ENCODE measurements around the gene PPP1R9B. TPM values are rescaled to one million over a fixed set of nuclear protein-coding genes. Genes with fewer than 3 reads are reported as not detected.

Gene PPP1R9B
- total RNA-seq, 4 donors from 2014 or later, result 14.0 to 29.2 (median 20.0) TPM

DNA sequence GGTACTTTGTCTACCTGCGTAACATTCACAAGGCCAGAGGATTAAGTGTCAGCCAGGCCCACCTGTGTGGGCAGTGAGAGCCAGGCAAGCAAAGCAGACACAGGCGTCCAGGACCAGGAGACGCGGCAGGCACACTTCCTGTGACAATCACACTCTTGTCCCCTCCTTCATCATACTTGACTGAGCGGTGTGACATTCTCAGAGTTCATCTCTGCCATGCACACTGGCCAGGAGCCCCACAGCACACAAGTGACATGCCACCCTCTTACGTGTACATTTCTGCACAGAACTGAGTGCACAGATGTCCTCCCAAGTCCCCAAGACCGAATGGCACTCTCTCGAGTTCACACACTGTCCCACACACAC, 8.7 kb downstream of the PPP1R9B start:
- TF ChIP-seq, protein P1, sequence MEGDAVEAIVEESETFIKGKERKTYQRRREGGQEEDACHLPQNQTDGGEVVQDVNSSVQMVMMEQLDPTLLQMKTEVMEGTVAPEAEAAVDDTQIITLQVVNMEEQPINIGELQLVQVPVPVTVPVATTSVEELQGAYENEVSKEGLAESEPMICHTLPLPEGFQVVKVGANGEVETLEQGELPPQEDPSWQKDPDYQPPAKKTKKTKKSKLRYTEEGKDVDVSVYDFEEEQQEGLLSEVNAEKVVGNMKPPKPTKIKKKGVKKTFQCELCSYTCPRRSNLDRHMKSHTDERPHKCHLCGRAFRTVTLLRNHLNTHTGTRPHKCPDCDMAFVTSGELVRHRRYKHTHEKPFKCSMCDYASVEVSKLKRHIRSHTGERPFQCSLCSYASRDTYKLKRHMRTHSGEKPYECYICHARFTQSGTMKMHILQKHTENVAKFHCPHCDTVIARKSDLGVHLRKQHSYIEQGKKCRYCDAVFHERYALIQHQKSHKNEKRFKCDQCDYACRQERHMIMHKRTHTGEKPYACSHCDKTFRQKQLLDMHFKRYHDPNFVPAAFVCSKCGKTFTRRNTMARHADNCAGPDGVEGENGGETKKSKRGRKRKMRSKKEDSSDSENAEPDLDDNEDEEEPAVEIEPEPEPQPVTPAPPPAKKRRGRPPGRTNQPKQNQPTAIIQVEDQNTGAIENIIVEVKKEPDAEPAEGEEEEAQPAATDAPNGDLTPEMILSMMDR (IDR thresholded peaks at IDR 0.05; ENCODE audit: low read depth), result no peak

GRCh38 chr17:50141026-50141744, 9.3 kb downstream of the PPP1R9B start:
- TF ChIP-seq, protein P1 (IDR thresholded peaks at IDR 0.05; ENCODE audit: low read depth), result no peak

DNA sequence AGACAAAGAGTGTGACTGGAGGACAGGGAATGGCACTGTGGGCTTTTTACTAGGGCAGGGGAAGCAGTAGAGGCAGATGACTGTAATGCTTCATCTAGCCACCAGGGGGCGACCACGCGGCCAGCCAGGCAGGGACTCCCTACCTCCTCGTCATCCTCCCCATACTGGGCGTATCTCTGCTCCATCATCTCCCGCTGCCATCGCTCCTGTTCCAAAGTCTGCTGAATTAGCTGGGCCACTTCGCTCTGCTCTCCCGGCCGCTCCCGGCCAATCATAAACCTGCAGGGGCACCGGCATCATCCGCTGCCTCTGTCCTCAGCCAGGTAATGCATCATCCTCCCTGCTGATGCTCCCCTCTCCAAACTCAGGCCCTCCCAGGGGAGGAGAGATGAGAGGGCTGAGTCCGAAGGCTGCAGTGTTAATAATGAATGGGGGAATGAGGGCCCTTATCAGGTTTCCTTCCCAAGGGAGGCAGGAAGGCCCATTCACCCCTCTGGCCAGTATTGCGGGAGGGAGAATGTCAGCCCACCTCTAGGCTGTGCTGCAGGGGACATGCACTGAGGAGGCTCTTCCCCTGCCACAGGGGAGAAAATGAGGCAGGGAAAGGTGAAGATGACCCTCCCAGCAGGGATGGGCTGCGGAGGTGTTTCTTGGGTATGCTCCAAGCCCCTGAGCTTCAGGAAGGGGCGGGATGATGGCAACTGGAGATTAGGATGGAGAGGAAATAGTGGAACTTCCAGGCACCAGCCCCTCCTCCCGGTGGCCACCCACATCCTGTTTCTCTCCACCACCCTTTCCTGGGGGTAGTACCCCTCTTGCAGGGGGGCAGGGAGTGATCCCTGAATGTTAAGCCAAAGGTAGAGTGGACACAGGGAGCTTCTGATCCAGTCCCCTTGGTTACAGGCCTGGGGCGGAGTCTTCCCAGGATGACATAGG, 10.3 kb downstream of the PPP1R9B start:
- TF ChIP-seq, protein P1 (IDR thresholded peaks at IDR 0.05; ENCODE audit: low read depth), result no peak

GRCh38 chr17:50139185-50139783, 11.2 kb downstream of the PPP1R9B start:
- TF ChIP-seq, protein P1 (IDR thresholded peaks at IDR 0.05; ENCODE audit: low read depth), result no peak

DNA sequence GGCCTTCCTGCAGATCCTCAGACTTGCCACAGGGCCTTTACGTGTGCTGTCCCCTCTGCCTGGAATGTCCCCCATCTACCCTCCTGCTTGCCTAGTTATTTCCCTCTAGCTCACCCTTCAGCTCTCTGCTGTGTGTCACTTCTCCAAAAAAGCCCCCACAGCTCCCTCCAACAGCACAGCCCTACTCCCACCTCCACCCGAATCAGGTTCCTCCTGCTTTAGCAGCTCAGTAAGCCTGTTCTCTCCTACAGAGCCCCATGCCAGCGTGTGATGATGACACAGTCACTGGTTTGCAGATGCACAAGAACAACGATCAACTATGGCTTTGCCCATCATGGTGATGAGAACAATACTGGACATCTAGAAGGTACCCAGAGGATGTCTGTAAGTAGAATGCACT, 13.4 kb downstream of the PPP1R9B start:
- TF ChIP-seq, protein P1 (IDR thresholded peaks at IDR 0.05; ENCODE audit: low read depth), result no peak

- TF ChIP-seq, protein P1 (IDR thresholded peaks at IDR 0.05; ENCODE audit: low read depth), result no peak
Observed at GRCh38 chr17:50136096-50136687, 14.3 kb downstream of the PPP1R9B start.
